DND-41 (cell line): ENCODE data around the gene GAPT.

Source experiments
- CTCF ChIP-seq: IDR thresholded peaks from 2 replicates; pipeline ENCODE4 v1.5.1; 2012; ENCODE audit warnings: borderline replicate concordance, low read length, moderate library complexity, mild to moderate bottlenecking; ENCODE audit not compliant: poor library complexity, severe bottlenecking; ENCODE audit errors: extremely low read depth
- EZH2 ChIP-seq: IDR thresholded peaks from 3 replicates; pipeline ENCODE4 v1.6.1; 2012; ENCODE audit warnings: borderline replicate concordance, low read depth, mild to moderate bottlenecking, moderate library complexity, low read length, inconsistent platforms; ENCODE audit not compliant: severe bottlenecking

GRCh38 chr5:58446024-58446423 lies 45.2 kb upstream of the GAPT start:
- TF ChIP-seq CTCF (no peak), EZH2 (no peak)
